ENCODE measurements around the gene ARHGAP26.

Gene ARHGAP26

GRCh38 chr5:143153332-143154119, 383.3 kb downstream of the ARHGAP26 start:
- DNase-seq = peak; percentile 6

- no peak for DNase-seq
Observed at GRCh38 chr5:143154510-143155370, 384.6 kb downstream of the ARHGAP26 start.

GRCh38 chr5:143155455-143155854, 385.3 kb downstream of the ARHGAP26 start:
- DNase-seq = no peak

- no peak for DNase-seq
Observed at GRCh38 chr5:143156086-143156485, 385.9 kb downstream of the ARHGAP26 start.

- DNase-seq = no peak
Observed at GRCh38 chr5:143156572-143156971, 386.4 kb downstream of the ARHGAP26 start.

GRCh38 chr5:143159031-143159430, 388.9 kb downstream of the ARHGAP26 start:
- no peak for DNase-seq

- DNase-seq = peak; percentile 71
Observed at GRCh38 chr5:143161885-143162540, 391.8 kb downstream of the ARHGAP26 start.

GRCh38 chr5:143162810-143163209, 392.6 kb downstream of the ARHGAP26 start:
- DNase-seq = no peak

- DNase-seq = no peak
Observed at GRCh38 chr5:143164557-143164956, 394.4 kb downstream of the ARHGAP26 start.

GRCh38 chr5:143165049-143165880, 395.1 kb downstream of the ARHGAP26 start:
- DNase-seq = no peak

- no peak for DNase-seq
Observed at GRCh38 chr5:143166090-143166489, 395.9 kb downstream of the ARHGAP26 start.

GRCh38 chr5:143166661-143167420, 396.7 kb downstream of the ARHGAP26 start:
- DNase-seq = no peak

GRCh38 chr5:143168171-143168741, 398.1 kb downstream of the ARHGAP26 start:
- DNase-seq = no peak

- no peak for DNase-seq
Observed at GRCh38 chr5:143168921-143169810, 399.0 kb downstream of the ARHGAP26 start.

- no peak for DNase-seq
Observed at GRCh38 chr5:143170104-143170503, 399.9 kb downstream of the ARHGAP26 start.

- no peak for DNase-seq
Observed at GRCh38 chr5:143170977-143171376, 400.8 kb downstream of the ARHGAP26 start.

GRCh38 chr5:143172739-143173138, 402.6 kb downstream of the ARHGAP26 start:
- no peak for DNase-seq

GRCh38 chr5:143173139-143173889, 403.1 kb downstream of the ARHGAP26 start:
- DNase-seq = no peak

GRCh38 chr5:143174714-143175398, 404.7 kb downstream of the ARHGAP26 start:
- no peak for DNase-seq
